H1 (cell line): ENCODE results near the gene PRDX3. TPM values are rescaled to one million over a fixed set of nuclear protein-coding genes. Genes with fewer than 3 reads are reported as not detected.

Experiments
- GTF2F1 ChIP-seq: IDR thresholded peaks from 2 replicates; pipeline ENCODE4 v1.6.1; 2012; ENCODE audit warnings: low read depth, low read length, improper control_type of control experiment, borderline replicate concordance
- KDM1A ChIP-seq: fragments of 200-600, 300-600 bp; sonication (generic); IDR thresholded peaks from 2 replicates; pipeline ENCODE4 v1.7.1; 2016; ENCODE audit warnings: mild to moderate bottlenecking, low read length, borderline replicate concordance
- MAX ChIP-seq: IDR thresholded peaks from 2 replicates; pipeline ENCODE4 v1.6.1; 2012; ENCODE audit warnings: inconsistent platforms
- RNF2 ChIP-seq: fragments of 200-900, 300-1000 bp; sonication (generic); IDR thresholded peaks from 2 replicates; pipeline ENCODE4 v1.7.1; 2016; ENCODE audit warnings: borderline replicate concordance, low read depth, mild to moderate bottlenecking, antibody characterized with exemption, low read length; ENCODE audit not compliant: poor library complexity, severe bottlenecking; ENCODE audit errors: missing control alignments
- SRF ChIP-seq: IDR thresholded peaks from 2 replicates; pipeline ENCODE4 v1.6.1; 2011; ENCODE audit warnings: mild to moderate bottlenecking, low read depth, low read length, moderate library complexity
- polyA plus RNA-seq, 7 experiments: library from polyadenylated mRNA; depleted of rRNA in 3 of 7; stranded (reverse) in 5 of 7; unstranded in 2 of 7; fragments of >200 nt in 5 of 7; fragments of 200-250 nt in 2 of 7; gene quantifications; 1 replicate in 5 of 7; 2 replicates in 1 of 7; 4 replicates in 1 of 7; pipeline versions ENCODE4 v1.2.1 to v1.2.3, GENCODE V29; 2011 to 2013; ENCODE audit warnings: missing spikeins in 2 of 7, mixed read lengths in 2 of 7
- total RNA-seq: library from RNA; stranded (reverse); fragmentation: NEBNext Ultra II Directional; extraction: Animal tissue kit (Norgen Biotek cat#: 25700); gene quantifications from 2 replicates; pipeline ENCODE4 v1.2.1, GENCODE V29; 2021

Gene PRDX3
- total and polyA plus RNA-seq, 2 of the 8 experiments (the other 6 are each of a cell fraction or from before 2014, with no cell fraction given), result 201 to 208 TPM

DNA sequence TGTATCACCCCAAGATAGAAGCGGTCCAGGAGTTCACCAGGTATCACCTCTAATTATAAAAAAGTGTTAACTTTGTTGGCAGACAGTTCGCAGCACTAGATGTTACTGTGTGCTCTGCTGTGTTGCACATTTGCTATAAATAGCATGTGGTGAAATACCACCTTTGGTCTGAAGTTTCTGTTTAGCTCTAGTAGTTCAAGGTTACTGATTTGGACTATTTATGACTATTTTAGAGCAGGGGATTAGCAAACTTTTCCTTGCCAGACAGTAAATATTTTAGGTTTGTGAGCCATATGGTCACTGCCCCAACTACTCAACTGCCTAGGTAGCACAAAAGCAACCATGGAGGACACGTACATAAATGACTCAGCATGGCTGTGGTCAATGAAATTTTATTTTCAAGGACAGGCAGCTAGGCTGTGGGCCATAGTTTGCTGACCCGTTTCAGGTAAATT is 58.2 kb downstream of the PRDX3 start (continued):
- TF ChIP-seq KDM1A (no peak), RNF2 (no peak), SRF (no peak), MAX (no peak), GTF2F1 (no peak)
